Measurements from ENCODE around the gene MED7.

The MED7 gene

DNA sequence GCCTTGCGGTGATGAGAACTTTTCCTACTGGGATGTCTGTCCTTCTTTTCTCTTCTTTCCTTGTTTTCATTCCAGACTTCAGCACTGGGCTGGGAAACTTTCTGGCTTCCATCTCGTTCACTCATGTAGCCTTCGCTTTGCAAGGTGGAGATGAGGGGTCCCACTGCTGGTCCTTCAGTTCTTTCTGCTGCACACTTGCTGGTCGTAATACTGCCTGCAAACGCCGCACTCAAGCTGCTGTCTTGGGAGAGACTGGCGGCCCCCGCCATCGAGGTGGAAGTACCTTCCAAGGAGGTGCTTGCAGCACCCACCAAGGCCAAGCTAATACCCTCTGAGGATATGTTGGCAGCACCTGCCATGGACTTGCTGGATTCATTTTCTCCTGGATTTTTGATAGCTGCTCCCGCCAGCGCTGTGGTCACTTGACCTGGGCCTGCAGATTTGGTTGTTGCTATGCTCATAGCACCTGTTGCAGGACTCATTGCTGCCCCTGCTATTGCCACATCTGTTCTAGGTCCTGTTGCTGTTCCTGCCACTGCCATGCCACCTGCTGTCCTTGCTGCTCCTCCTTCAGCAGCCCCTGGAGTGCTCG, 20.4 kb upstream of the MED7 start:
- no peak for DNase-seq (ENCODE audit: low read depth)

DNA sequence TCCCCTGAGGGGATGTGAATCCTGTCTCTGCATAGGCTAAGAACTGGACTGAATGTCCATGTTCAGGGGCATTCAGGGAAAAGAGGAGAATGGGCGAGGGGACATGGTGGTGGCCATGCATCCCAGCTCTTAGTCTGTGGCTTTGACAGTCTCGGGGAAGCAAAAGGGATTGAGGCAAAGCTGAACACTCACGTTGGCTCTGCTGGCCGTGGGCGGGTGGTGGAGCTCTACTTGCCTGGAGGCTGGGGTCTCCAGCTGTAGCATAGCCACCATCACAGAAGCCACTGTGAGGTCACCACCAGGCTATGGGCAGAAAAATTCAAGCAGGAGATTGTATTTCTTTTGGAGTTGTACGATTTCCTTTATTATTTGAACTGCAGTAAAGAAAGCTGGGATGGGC, 19.3 kb upstream of the MED7 start:
- DNase-seq (ENCODE audit: low read depth): no peak

DNA sequence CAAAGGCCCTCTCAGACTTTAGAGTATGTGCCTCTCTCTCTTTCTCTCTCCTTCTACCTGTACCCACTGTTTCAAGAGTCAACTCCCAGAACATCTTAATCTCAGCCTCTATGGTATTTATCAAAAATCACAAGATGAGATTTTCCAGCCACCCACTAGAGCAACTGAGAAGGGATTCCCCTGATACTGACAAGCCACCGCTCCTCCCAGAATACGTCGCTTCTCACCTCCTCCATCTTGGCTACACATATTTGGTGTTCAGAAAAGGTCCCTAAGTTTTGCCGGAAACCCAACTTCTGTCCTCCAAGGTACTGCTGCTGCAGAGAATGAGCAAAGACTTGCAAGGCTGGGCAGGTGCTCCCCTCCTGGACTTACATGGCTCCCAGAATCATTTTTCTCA, 17.3 kb upstream of the MED7 start:
- no peak for DNase-seq (ENCODE audit: low read depth)

DNA sequence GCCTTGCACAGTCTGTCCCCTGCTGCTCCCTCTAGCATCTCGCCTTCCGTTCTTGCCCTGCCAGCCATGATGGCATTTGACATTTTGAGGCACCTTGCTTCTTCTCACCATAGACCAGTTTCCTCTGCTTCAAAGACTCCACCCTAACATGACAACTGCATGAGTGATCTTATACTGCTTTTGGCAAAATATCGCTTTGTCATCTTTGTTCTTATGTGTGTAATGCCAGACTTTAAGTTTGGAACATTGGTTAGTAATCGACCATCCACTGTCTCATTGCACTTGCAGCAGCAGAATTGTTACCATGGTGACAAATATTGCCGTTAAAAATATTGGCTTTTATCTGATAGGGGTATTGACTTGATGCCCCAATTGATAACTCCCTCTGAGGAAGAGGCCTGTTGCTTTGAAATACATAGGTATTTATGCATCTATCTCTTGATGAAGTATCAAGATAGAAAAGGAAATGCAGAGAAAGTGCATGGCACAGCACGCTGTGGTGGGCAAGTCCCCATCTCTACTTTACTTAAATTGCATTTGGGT, 16.6 kb upstream of the MED7 start:
- no peak for DNase-seq (ENCODE audit: low read depth)

DNA sequence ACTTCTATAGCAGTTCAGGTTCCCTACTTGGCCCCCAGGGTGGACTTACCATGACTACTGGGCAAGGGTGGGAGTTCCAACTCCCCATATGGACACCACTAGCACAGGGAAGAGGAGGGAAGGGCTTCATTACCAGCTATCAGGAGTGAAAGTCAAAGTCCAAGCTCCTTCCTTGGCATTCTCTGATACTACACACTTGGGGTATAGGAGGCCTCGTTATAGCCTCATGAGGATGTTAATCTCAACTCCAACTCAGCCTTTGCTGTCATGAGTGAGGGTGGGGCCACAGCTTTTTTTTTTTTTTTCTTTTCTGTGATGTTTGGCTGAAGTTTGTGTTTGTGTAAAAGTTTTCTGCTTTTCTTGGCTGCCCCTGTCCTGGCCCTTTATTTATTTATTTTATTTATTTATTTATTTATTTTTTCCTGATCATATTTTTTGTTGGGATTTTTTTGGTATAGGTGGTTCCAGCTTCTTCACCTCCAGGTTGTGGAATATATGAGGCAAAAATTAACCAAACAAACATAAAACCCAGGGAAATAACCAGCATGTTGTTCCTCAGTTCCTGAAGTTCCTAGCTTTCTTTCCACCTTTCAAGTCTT, 14.7 kb upstream of the MED7 start:
- DNase-seq (ENCODE audit: low read depth): no peak

DNA sequence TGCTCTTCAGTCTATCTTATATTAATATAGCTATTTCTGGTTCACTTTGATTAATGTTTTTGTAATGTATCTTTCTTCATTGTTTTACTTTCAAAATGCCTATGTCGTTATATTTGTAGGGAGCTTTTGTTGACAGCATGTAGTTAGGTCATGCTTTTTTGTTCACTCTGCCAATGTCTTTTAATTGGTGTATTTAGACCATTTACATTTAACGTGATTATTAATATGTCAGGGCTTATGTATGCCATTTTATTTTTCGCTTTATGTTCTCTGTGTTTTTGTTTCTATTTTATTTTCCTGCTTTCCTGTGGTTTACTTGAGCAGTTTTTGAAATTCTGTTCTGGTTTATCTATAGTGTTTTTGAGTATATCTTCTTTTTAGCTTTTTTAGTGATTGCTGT, 12.6 kb upstream of the MED7 start:
- DNase-seq (ENCODE audit: low read depth): no peak

DNA sequence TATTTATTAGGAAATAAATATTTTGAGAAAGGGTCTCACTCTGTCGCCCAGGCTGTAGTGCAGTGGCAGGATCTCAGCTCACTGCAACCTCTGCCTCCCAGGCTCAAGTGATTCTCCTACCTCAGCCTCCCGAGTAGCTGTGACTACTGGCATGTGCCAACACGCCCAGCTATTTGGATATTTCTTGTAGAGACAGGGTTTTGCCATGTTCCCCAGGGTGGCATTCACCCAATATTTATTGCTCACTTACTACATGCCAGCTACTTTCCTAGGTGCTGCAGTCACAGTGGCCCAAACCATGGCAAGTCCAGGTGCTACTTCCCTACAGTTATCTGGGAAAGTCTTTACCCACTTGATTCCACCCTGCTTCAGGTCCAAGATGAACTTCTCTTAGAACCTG, 8.3 kb upstream of the MED7 start:
- no peak for DNase-seq (ENCODE audit: low read depth)

DNA sequence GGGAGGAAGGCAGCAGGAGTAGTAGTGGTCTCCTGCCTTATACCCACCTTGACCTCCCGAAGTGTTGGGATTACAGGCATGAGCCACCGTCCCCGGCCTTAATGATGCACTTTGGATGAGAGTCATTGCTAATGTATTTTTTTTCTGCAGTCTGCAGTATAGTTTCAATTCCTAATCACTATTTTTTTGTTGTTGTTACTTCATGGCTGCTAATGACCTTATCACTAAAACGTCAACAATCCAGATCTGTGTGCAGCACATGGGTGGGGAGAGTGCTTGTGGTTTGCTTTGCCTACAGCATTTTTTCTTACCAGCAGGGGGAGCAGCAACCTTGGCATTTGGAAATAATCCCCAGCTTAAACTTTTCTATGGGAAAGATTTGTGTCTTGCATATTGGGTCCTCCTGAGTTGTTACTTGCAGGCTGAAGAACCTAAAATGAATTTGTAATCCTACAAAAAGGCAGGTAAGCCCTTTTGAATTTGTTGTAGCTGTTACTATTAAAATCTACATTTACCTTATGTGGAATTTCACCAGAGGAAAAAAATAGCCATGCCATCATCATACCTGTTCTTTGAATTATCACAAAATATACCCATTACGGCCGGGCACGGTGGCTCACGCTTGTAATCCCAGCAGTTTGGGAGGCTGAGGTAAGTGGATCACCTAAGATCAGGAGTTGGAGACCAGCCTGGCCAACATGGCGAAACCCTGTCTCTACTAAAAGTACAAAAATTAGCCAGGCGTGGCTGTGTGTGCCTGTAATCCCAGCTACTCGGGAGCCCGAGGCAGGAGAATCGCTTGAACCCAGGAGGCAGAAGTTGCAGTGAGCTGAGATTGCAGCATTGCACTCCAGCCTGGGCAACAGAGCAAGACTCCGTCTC, 6.3 kb upstream of the MED7 start:
- DNase-seq (ENCODE audit: low read depth): peak; percentile 73

DNA sequence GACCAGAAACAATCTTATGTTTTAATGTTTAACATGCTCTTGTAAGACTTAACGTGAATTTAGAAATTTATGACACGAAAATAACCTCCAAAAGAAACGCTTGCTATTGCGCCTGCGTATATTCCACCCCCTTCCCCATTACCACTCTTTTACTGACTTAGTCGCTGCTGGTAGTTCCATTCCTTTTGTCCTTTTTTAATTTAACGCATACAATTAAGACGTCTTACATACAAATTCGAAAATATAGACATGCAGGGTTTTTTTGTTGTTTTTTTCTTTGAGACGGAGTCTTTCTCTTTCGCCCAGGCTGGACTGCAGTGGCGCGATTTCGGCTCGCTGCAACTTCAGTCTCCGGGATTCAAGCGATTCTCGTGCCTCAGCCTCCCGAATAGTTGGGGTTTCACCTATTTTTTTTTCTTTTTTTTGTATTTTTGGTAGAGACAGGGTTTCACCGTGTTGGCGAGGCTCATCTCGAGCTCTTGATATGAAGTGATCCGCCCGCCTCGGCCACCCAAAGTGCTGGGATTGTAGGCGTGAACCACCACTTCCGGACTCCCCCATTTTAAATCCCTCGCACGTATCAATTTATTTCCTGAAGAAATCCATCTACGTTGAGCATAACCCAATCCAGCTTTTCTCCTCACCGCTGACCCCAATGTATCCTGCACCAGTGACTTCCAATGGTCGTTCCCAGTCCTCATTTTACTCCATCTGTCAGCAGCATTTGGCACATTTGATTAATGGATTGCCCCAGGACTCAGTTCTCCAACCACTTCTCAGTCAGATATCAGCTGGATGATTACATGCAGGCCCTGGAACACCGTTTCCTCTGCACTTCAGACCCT, 684 bp upstream of the MED7 start:
- peak; percentile 26 for DNase-seq (ENCODE audit: low read depth)

DNA sequence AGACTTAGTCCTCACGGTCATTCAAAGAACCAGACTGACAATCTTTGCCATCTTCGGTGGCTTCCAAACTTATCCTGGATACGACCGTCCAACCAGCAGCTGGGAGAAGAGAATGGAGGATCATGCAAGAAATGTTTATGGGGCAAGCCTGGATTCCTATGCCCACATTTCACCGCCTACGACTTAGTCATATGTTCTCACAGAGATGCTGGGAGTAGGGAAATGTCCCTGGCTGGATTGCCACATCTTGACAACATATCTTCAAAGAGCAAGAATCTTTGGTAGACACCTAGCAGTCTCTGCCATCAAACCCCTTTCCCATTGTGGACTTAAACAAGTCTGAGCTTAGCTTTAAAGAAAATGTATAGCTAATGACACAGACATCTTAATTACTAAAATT, 5.0 kb downstream of the MED7 start:
- DNase-seq (ENCODE audit: low read depth): no peak

DNA sequence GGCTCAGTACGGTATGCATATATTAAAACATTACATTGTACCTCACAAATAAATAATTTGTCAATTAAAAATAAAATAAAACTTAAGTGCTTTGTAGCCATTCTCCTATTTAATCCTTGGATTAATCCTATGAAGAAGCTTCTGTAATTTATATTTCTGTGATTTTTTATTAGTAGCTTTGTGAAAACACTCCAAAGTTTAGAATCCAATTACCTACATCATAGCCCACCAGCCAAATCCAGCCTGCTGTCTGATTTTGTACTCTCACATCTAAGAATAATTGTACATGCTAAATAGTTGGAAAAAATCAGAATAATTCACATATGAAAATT, 10.4 kb downstream of the MED7 start:
- DNase-seq (ENCODE audit: low read depth): no peak

DNA sequence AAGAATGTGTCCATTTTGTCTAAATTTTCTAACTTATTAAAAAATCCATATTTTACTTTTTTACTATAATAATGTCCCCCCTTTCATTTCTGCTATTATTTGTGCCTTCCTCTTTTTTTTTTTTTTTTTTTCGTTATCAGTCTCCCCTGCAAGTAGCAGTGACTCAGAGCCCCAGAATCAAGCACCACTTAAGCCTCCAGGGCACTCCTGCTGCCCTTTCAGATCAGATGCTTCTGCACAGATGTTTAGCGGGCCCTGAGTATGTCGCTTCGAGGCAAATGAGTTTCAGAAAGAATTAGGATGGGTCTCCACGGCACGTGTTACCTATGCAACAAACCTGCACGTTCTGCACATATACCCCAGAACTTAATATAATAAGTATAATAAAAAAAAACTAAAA, 11.7 kb downstream of the MED7 start:
- no peak for DNase-seq (ENCODE audit: low read depth)

DNA sequence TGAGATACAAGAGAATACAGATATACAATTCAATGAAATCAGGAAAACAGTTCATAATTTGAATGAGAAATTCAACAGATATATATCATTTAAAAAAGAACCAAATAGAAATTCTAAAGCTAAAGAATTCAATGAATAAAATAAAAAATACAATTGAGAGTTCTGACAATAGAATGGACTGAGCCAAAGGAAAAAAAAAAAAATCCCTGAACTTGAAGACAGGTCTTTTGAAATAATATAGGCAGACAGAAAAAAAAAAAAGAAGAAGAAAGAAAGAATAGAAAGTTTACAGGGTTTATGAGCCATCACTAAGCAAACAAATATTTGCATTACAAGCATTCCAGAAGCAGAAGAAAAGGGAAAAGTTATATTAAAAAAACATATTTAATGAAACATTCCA, 21.0 kb downstream of the MED7 start:
- DNase-seq (ENCODE audit: low read depth): no peak

DNA sequence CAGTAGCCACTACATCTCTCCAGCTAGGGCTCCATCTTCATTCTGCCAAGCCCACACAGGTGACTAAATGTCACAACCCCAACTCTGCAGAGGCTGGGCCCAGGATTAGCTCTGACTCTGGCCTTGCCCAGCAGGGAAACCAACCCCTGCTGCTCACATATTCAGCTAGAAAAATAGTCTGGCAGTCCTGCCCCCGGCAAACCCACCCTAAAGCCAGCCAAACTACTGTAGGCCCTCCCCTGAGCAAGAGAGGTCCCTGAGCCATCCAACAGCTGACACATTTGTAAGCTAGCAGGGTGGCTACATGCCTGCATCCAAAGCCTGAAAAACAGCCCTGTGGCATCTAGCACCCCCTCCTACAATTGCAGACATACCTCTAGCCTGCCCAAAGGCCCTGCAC, 22.6 kb downstream of the MED7 start:
- no peak for DNase-seq (ENCODE audit: low read depth)

DNA sequence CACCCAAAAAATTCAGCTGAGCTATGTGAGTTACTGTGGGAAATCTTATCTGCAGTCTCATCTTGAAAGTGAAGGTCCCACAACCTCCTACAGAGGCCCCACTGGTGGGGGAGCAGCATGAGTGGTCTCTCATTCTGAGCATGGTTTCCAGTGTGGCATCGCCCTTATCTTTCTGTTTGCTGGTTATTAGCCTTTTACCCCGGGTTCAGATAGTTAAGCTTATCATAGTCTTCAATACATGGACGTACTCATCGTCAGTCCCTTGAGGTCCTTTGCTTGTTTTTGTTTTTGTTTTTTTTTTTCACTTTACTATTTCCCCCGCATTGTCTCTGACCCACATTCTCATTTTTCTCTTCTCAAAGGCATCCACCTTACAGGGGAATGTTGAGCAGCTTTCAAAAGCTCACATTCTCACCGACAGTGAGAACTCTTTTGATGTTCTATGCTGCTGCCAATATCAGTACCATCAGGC, 26.1 kb downstream of the MED7 start:
- DNase-seq (ENCODE audit: low read depth): no peak

DNA sequence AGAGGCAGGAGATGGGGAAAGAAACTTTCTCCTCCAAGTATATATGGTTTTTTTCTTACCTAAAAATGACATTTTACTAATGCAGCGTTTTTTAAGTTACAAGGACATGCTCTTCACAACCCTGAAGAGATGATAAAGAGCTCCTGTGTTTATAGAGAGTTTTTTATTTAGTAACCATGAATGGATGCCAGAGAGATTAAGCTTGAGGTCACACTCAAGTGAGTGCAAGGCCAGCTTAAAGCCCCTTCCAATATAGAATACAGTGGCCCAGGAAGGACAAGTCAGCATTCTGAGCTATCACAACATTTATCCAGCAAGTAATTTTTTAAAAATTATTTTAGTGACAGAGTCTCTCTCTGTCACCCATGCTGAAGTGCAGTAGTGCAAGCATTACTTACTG, 27.2 kb downstream of the MED7 start:
- DNase-seq (ENCODE audit: low read depth): no peak

DNA sequence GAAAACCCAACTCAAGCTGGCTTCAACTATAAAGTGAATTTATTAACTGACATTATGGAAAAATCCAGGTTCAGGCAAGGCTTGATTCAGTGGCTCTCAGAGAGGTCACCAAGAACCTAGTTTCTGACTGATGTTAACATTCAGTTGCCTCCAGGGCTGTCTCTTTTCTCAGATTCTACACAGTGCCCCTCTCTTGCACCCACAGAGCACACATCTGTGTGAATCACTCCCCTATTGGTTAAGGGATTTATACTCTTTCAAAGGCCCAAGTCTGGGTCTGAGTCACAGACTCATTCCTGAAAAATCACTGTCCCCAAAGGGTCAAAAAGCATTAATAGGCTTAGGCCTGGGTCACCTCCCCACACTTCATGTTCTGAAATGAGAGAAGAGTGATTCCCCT, 27.7 kb downstream of the MED7 start:
- DNase-seq (ENCODE audit: low read depth): no peak

DNA sequence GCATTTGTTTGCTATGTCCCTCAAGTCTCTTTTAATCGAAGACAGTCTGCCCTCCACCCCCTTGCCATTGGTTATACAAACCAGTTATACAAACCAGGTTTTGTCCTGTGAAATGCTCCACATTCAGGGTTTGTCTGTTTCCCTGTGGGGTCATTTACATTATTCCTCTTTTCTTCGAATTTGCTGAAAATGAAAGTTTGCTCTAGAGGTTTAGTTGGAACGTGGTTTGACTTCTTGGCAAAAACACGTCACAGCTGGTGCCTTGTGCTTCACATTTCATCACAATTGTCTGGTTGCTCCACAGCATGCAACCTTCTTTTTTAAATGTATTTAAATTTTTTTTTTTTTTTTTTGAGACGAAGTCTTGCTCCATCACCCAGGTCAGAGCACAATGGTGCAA, 29.7 kb downstream of the MED7 start:
- no peak for DNase-seq (ENCODE audit: low read depth)

DNA sequence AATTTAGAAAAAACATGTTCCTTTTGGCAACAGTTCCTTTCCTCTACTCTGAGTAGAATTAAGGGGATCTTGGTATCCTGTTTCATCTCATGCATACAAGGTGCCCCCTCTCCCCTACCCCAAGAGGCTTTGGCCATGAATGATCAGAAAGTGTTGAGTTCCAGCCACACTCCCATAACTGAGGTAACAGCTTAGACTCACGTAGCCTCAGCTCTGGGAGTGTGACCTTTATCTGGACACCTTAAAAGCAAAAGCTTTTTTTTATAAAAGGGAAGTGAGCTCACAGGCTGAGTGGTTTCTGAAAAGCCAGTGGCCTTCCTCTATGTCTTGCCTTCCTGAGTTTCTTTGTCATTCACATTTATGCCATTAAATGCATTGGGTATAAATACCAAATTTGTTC, 32.9 kb downstream of the MED7 start:
- DNase-seq (ENCODE audit: low read depth): no peak

DNA sequence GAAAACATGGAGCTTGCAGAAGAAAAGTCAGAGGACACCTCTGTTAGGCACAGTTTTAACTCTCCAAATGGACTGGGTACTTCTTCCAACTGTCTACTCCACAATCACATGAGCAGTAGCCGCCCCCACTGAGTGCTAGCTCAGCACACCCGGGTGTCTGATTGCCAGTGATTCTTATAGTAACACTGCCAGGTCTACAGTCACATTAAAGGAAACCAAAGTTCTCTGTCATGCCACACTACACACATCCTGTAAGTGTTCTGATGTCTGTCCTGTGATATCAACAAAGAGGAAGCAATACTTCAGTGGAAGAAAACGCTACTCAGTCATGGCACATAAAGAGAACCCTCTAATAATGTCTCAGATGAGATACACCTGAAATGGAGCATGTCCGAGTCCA, 33.7 kb downstream of the MED7 start, which contains the start of gene HAVCR2:
HAVCR2 (minus strand) TSS at position 69 of the 400 bp plus-strand sequence; CDS start at position 8, 61 bp downstream.
- DNase-seq (ENCODE audit: low read depth): no peak

DNA sequence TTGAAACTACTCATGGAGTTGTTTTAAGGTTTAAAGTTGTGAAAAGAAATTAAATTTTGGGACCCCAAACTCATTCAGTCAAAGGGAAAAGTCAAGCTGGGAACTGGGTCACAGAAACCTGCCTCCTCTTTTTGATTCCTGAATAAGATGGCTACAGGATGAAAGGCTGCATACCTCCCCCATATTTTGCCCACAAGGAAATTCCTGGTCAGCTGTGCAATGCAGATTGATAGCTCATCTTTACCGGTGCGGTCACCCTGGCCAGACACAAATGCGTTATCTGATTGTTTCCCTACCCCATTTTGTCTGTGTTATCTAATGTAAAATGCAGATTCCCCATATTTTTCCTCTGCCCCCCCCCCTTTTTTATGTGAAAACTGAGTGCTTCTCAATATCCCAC, 35.2 kb downstream of the MED7 start:
- DNase-seq (ENCODE audit: low read depth): no peak

Data from stimulated activated CD8-positive, alpha-beta memory T cell treated with anti-CD3 and anti-CD28 coated beads, Interleukin-12 subunit alpha, Interleukin-12 subunit beta, amount 100 ng/mL, for 1 hour (primary cell).